NCI-H1417 (cell line): ENCODE data around the gene FRMPD1.

Experiments used
- DNase-seq, 3 experiments: peaks; one replicate each; lab custom pipeline; 2025; lab: John Stamatoyannopoulos, UW

FRMPD1 gene

GRCh38 chr9:37635808-37636207 is 14.9 kb upstream of the FRMPD1 start:
- DNase-seq: no peak

GRCh38 chr9:37636511-37637448 is 14.0 kb upstream of the FRMPD1 start:
- DNase-seq: no peak

GRCh38 chr9:37639109-37639762 is 11.5 kb upstream of the FRMPD1 start:
- DNase-seq: no peak

GRCh38 chr9:37639841-37640240 is 10.9 kb upstream of the FRMPD1 start:
- no peak for DNase-seq

- no peak for DNase-seq
Observed at GRCh38 chr9:37640246-37640645, 10.5 kb upstream of the FRMPD1 start.

GRCh38 chr9:37641331-37641730 is 9.4 kb upstream of the FRMPD1 start:
- DNase-seq: no peak

- DNase-seq: no peak
Observed at GRCh38 chr9:37643214-37643613, 7.5 kb upstream of the FRMPD1 start.

GRCh38 chr9:37645903-37646506 is 4.7 kb upstream of the FRMPD1 start:
- peak in 1 of 3 experiments; percentile 89 for DNase-seq

GRCh38 chr9:37650299-37650872 is 368 bp upstream of the FRMPD1 start:
- DNase-seq: no peak

GRCh38 chr9:37652261-37652660 is 1.5 kb downstream of the FRMPD1 start:
- no peak for DNase-seq

- DNase-seq: no peak
Observed at GRCh38 chr9:37653385-37653784, 2.6 kb downstream of the FRMPD1 start.

- no peak for DNase-seq
Observed at GRCh38 chr9:37656936-37657335, 6.2 kb downstream of the FRMPD1 start.

GRCh38 chr9:37660691-37661090 is 9.9 kb downstream of the FRMPD1 start:
- DNase-seq: no peak

- no peak for DNase-seq
Observed at GRCh38 chr9:37663926-37664325, 13.2 kb downstream of the FRMPD1 start.

- no peak for DNase-seq
Observed at GRCh38 chr9:37667706-37668105, 17.0 kb downstream of the FRMPD1 start.

GRCh38 chr9:37668116-37668601 is 17.4 kb downstream of the FRMPD1 start:
- DNase-seq: peak in 1 of 3 experiments; percentile 57

- no peak for DNase-seq
Observed at GRCh38 chr9:37669232-37669631, 18.5 kb downstream of the FRMPD1 start.

- DNase-seq: peak; percentile 18 to 61 (median 38)
Observed at GRCh38 chr9:37675661-37676060, 24.9 kb downstream of the FRMPD1 start.

- peak; percentile 6 to 80 (median 49) for DNase-seq
Observed at GRCh38 chr9:37676411-37676830, 25.7 kb downstream of the FRMPD1 start.

GRCh38 chr9:37677435-37677834 is 26.7 kb downstream of the FRMPD1 start:
- no peak for DNase-seq

GRCh38 chr9:37678789-37679273 is 28.1 kb downstream of the FRMPD1 start:
- DNase-seq: no peak
